Parathyroid adenoma (tissue), 2 donors: ENCODE results near the gene TDRD5.
"Not testable (repeated sequence)": the region's sequence is repeated elsewhere in the genome, so short reads cannot be mapped to it uniquely, and the experiment has no call there.

Source experiments
- H2AFZ ChIP-seq: fragments of 300-600 bp; sonication (generic); one replicate; pipeline ENCODE4 v1.7.0; 2017; ENCODE audit warnings: antibody characterized with exemption, mild to moderate bottlenecking
- H3K27ac ChIP-seq: fragments of 300-600 bp; sonication (generic); one replicate; pipeline ENCODE4 v1.7.0; 2017
- H3K27me3 ChIP-seq: fragments of 300-600 bp; sonication (generic); one replicate; pipeline ENCODE4 v1.7.0; 2017; ENCODE audit warnings: low read length; ENCODE audit not compliant: control insufficient read depth, insufficient read depth
- H3K36me3 ChIP-seq: fragments of 300-600 bp; sonication (generic); one replicate; pipeline ENCODE4 v1.7.0; 2017; ENCODE audit warnings: low read length; ENCODE audit not compliant: control insufficient read depth, insufficient read depth
- H3K4me1 ChIP-seq: fragments of 300-600 bp; sonication (generic); one replicate; pipeline ENCODE4 v1.7.0; 2017; ENCODE audit warnings: control low read depth
- H3K4me2 ChIP-seq: fragments of 300-600 bp; sonication (generic); one replicate; pipeline ENCODE4 v1.7.0; 2017; ENCODE audit warnings: low read length
- H3K4me3 ChIP-seq: fragments of 300-600 bp; sonication (generic); one replicate; pipeline ENCODE4 v1.7.0; 2017; ENCODE audit warnings: low read depth, low read length
- H3K79me2 ChIP-seq: fragments of 300-600 bp; sonication (generic); one replicate; pipeline ENCODE4 v1.7.0; 2017; ENCODE audit warnings: control low read depth
- H3K9ac ChIP-seq: fragments of 300-600 bp; sonication (generic); one replicate; pipeline ENCODE4 v1.7.0; 2017; ENCODE audit warnings: mild to moderate bottlenecking
- H3K9me3 ChIP-seq: fragments of 300-600 bp; sonication (generic); one replicate; pipeline ENCODE4 v1.7.0; 2017; ENCODE audit warnings: low read length; ENCODE audit not compliant: control insufficient read depth
- TF ChIP-seq, protein P1 (sequence below): fragments of 300-600 bp; sonication (generic); IDR thresholded peaks from one replicate; pipeline ENCODE4 v1.7.0; 2017; ENCODE audit warnings: antibody characterized with exemption, mild to moderate bottlenecking
- donor health status: primary hyperparathyroidism.

TDRD5 gene

DNA sequence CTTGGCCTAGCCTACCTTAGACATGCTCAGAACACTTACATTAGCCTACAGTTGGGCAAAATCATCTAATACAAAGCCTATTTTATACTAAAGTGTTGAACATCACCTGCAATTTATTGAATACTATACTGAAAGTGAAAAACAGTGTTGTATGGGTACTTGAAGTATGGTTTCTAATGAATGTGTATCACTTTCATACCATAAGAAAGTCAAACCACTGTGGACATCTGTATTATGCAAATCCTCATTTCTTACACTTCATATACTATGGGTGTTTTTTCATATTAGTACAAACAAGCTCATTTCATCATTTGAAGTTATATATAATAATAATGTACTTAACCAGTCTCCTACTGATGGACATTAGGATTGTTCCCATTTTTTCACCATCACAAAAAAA, 41.2 kb downstream of the TDRD5 start:
- H3K9me3 ChIP-seq = no peaks in the 10 kb centered on the region
- no peak overlapping the region for H3K9ac ChIP-seq
- TF ChIP-seq, protein P1, sequence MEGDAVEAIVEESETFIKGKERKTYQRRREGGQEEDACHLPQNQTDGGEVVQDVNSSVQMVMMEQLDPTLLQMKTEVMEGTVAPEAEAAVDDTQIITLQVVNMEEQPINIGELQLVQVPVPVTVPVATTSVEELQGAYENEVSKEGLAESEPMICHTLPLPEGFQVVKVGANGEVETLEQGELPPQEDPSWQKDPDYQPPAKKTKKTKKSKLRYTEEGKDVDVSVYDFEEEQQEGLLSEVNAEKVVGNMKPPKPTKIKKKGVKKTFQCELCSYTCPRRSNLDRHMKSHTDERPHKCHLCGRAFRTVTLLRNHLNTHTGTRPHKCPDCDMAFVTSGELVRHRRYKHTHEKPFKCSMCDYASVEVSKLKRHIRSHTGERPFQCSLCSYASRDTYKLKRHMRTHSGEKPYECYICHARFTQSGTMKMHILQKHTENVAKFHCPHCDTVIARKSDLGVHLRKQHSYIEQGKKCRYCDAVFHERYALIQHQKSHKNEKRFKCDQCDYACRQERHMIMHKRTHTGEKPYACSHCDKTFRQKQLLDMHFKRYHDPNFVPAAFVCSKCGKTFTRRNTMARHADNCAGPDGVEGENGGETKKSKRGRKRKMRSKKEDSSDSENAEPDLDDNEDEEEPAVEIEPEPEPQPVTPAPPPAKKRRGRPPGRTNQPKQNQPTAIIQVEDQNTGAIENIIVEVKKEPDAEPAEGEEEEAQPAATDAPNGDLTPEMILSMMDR = no peak

GRCh38 chr1:179637211-179637860, 45.7 kb downstream of the TDRD5 start:
- Histone ChIP-seq H3K79me2 (no peaks in the 10 kb centered on the region), H2AFZ (no peak overlapping the region), H3K9ac (no peak overlapping the region), H3K4me1 (no peaks in the 10 kb centered on the region), H3K36me3 (no peaks in the 10 kb centered on the region), H3K4me3 (no peak overlapping the region), H3K27me3 (no peaks in the 10 kb centered on the region), H3K9me3 (no peaks in the 10 kb centered on the region), H3K27ac (no peak overlapping the region), H3K4me2 (no peak overlapping the region)
- TF ChIP-seq, protein P1 = no peak

More for the DNA sequence above, 41.2 kb downstream of the TDRD5 start:
- Histone ChIP-seq H2AFZ (no peak overlapping the region), H3K4me3 (no peak overlapping the region), H3K4me2 (no peak overlapping the region), H3K4me1 (no peaks in the 10 kb centered on the region), H3K27me3 (no peaks in the 10 kb centered on the region), H3K36me3 (no peaks in the 10 kb centered on the region), H3K27ac (no peak overlapping the region), H3K79me2 (no peaks in the 10 kb centered on the region)

- H3K4me1 ChIP-seq = no peaks in the 10 kb centered on the region
- no peaks in the 10 kb centered on the region for H3K27me3 ChIP-seq
- H3K4me2 ChIP-seq = no peak overlapping the region
- H3K36me3 ChIP-seq = no peaks in the 10 kb centered on the region
- no peaks in the 10 kb centered on the region for H3K79me2 ChIP-seq
- no peak overlapping the region for H3K4me3 ChIP-seq
- no peaks in the 10 kb centered on the region for H3K9me3 ChIP-seq
- TF ChIP-seq, protein P1 = no peak
- no peak overlapping the region for H3K27ac ChIP-seq
- H3K9ac ChIP-seq = no peak overlapping the region
- H2AFZ ChIP-seq = no peak overlapping the region
Measured at GRCh38 chr1:179661018-179661417, 69.4 kb downstream of the TDRD5 start.

DNA sequence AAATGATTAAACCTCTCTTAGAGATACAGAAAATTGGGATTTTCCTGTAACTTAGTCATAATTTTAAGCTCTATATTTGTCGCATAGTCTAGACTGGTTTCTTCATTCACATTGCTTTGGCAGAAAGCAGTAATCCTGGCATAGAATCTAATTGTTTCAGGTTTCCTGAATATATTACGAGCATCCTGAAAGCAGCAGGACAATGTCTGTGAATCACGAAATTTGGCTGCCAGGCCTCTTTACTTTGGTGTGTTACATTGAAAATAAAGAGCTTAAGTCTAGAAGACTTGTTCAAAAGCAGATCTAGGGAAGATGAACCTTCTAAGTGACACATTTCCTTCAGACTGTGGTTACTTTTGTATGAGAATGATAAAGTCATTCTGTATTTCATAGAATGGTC, 72.2 kb downstream of the TDRD5 start:
- Histone ChIP-seq H3K9ac (no peak overlapping the region), H3K9me3 (no peaks in the 10 kb centered on the region), H3K4me2 (no peak overlapping the region), H3K27ac (no peak overlapping the region), H2AFZ (no peak overlapping the region), H3K27me3 (no peaks in the 10 kb centered on the region), H3K4me3 (no peak overlapping the region), H3K4me1 (no peaks in the 10 kb centered on the region), H3K79me2 (no peaks in the 10 kb centered on the region), H3K36me3 (no peaks in the 10 kb centered on the region)
- TF ChIP-seq, protein P1 = no peak

- Histone ChIP-seq H3K9me3 (no peaks in the 10 kb centered on the region), H3K27me3 (no peaks in the 10 kb centered on the region), H3K4me3 (no peak overlapping the region), H3K4me1 (no peaks in the 10 kb centered on the region), H3K79me2 (no peaks in the 10 kb centered on the region), H3K9ac (no peak overlapping the region), H3K36me3 (no peaks in the 10 kb centered on the region), H3K27ac (no peak overlapping the region), H2AFZ (no peak overlapping the region), H3K4me2 (no peak overlapping the region)
- TF ChIP-seq, protein P1 = no peak
Measured at GRCh38 chr1:179677882-179678281, 86.2 kb downstream of the TDRD5 start.

- not testable (repeated sequence) for H3K79me2 ChIP-seq, H3K27ac ChIP-seq, H3K9me3 ChIP-seq, H2AFZ ChIP-seq, H3K36me3 ChIP-seq, H3K4me3 ChIP-seq, H3K4me1 ChIP-seq, H3K4me2 ChIP-seq, H3K9ac ChIP-seq, H3K27me3 ChIP-seq
Measured at GRCh38 chr1:179694530-179694929, 102.9 kb downstream of the TDRD5 start.
